PC-9 (cell line): Measurements from ENCODE around the gene PIK3CB.

Experiments
- CTCF ChIP-seq: fragments of 200-600 bp; sonication (generic); conservative IDR thresholded peaks from 2 replicates; pipeline ENCODE4 v1.6.1; 2017; ENCODE audit warnings: mixed run types, antibody characterized with exemption, mild to moderate bottlenecking, moderate library complexity
- EZH2 ChIP-seq: fragments of 200-600 bp; sonication (generic); IDR thresholded peaks from 2 replicates; pipeline ENCODE4 v1.8.0; 2017; ENCODE audit warnings: antibody characterized with exemption, low read depth

- TF ChIP-seq CTCF (no peak), EZH2 (no peak)
Measured at GRCh38 chr3:138609898-138610266, 224.8 kb downstream of the PIK3CB start.
